Esophagus (tissue), 2 donors: ENCODE results near the gene PDE8B. TPM values are rescaled to one million over a fixed set of nuclear protein-coding genes. Genes with fewer than 3 reads are reported as not detected.

Experiments
- H3K27ac ChIP-seq, 2 donors: one replicate each; pipeline ENCODE4 v1.5.1; 2013; ENCODE audit warnings: low read depth in 2 of 2, mild to moderate bottlenecking in 2 of 2, inconsistent platforms in 1 of 2, low read length in 1 of 2, moderate library complexity in 1 of 2
- H3K27me3 ChIP-seq, 2 donors: one replicate each; pipeline ENCODE4 v1.6.1; 2013; ENCODE audit warnings: low read length in 2 of 2, control low read depth in 1 of 2, mild to moderate bottlenecking in 1 of 2; ENCODE audit not compliant: insufficient read depth in 2 of 2, control insufficient read depth in 1 of 2
- H3K36me3 ChIP-seq, 2 donors: one replicate each; pipeline ENCODE4 v1.6.1; 2013; ENCODE audit warnings: low read length in 1 of 2; ENCODE audit not compliant: control insufficient read depth in 2 of 2, insufficient read depth in 2 of 2
- H3K4me1 ChIP-seq, 2 donors: one replicate each; pipeline ENCODE4 v1.6.1; 2013; ENCODE audit warnings: low read length in 1 of 2; ENCODE audit not compliant: control insufficient read depth in 2 of 2, insufficient read depth in 2 of 2
- H3K4me3 ChIP-seq, 2 donors: one replicate each; pipeline ENCODE4 v1.5.1; 2013; ENCODE audit warnings: low read length in 2 of 2, mild to moderate bottlenecking in 2 of 2, low read depth in 1 of 2, moderate library complexity in 1 of 2
- H3K9me3 ChIP-seq, 2 donors: one replicate each; pipeline ENCODE4 v1.6.1; 2013; ENCODE audit warnings: mild to moderate bottlenecking in 2 of 2, low read depth in 1 of 2, low read length in 1 of 2, moderate library complexity in 1 of 2; ENCODE audit not compliant: control insufficient read depth in 2 of 2, insufficient read depth in 1 of 2
- WGBS, 2 donors: extraction: QIAGEN DNeasy Blood & Tissue Kit; methylation state at CpG; one replicate each; pipeline ENCODE4 v1.1.7; 2013; 5-methylcytosine and 5-hydroxymethylcytosine counted together
- polyA plus RNA-seq, 2 donors: library from polyadenylated mRNA; stranded (reverse); fragments of 200-250 nt; gene quantifications; one replicate each; pipeline ENCODE4 v1.2.3, GENCODE V29; 2013
- donor health status: healthy with polysubstance abuse.
- donor health status: Bipolar disorder and iron deficiency.

Gene PDE8B
- polyA plus RNA-seq, 2 donors, result 0.31 to 0.66 TPM

DNA sequence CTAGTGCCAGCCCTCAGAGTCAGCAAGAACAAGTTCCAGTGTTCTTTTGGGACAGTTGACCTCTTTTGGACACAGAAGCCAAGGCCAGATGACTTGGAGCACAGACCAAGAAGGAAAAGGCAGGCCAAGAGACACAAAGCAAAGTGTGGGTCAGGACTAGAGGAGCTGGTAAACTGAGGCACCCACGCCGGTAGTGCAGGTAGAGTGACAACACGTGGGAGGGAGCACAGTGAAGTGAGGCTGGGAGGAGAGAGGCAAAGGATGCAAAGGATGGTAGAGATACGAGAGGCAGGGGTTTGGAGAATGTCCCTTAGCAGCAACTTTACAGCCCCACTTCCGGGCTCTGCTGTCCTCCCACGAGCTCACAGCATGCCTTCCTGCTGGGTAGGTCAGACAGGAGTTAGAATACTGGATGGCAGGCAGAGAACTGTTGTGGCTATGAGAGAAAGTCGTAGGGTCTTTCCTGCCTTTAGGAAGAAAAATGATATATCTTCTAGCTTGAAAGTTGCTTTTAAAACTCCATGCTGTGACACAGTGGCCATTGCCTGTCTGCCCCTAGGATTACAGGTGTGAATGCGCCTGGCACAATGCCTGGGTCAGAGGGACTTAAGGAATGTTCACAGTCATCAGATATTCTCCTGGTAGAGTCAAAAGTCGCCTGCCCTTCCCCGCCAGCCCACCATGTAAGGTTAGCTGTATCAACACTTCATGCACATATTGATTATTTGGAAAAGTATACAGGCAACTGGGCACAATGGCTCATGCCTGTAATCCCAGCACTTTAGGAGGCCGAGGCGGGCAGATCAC lies 97.9 kb downstream of the PDE8B start:
- H3K27ac ChIP-seq, result no peak overlapping the region
- no peaks in the 10 kb centered on the region for H3K9me3 ChIP-seq
- H3K4me1 ChIP-seq, result no peaks in the 10 kb centered on the region
- WGBS, 2 donors, result 80 to 84% methylated on average over 12 of the region's 12 CpGs
- no peak overlapping the region for H3K4me3 ChIP-seq
- H3K27me3 ChIP-seq, result no peaks in the 10 kb centered on the region
- H3K36me3 ChIP-seq, result no peaks in the 10 kb centered on the region

DNA sequence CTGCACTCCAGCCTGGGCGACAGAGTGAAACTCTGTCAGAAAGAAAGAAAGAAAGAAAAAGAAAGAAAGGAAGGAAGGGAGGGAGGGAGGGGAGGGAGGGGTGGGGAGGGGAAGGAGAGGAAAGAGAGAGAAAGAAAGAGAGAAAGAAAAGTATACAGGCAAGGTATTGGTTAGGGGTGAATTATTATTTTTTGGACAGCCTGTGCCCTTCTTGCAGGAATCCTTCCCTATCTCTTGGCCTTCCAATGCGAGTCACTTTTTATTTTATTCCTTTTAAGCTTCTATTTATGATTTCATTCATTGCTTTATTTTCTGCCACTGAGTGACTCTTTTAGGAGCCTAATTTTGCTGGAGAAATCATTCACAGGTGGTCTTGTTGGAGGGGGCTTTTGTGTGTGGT lies 98.7 kb downstream of the PDE8B start:
- 92 to 96% methylated on average over 2 of the region's 2 CpGs for WGBS, 2 donors
- Histone ChIP-seq H3K4me1 (no peaks in the 10 kb centered on the region), H3K4me3 (no peak overlapping the region), H3K9me3 (no peaks in the 10 kb centered on the region), H3K27ac (no peak overlapping the region), H3K36me3 (no peaks in the 10 kb centered on the region), H3K27me3 (no peaks in the 10 kb centered on the region)

DNA sequence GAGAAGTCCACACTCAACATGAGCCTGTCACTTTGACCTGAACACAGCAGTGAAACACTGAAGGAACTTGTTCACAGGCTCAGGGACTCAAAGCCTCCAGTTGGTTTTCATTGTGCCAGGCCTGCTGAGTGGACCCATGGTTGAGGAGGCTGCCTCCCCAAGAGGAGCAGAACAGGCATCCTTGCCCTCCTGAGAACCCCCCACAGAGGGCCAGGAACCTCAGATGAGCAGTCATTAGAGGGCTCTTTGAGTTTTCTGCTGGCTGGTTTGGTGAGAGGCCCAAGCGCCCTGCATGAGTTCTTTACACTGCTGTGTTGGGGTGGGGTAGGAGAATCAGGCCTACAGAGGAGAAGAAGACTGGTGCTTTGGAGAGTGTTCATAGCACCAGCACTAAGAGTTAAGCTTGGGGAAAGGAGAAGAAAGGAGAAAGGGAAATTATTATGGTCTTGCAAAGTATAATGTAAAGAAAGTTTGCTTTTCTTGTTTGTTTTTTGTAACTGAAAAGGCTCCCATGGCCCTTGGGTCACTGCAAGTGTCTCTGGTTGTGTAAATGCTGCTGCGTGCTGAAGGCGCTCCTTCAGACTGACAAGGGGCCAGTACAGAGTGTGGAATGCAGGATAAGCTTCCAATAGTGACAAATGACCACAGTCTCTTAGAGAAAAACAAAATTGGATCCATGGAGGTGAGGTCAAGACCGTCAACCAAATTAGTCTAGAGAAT lies 100.2 kb downstream of the PDE8B start:
- H3K27me3 ChIP-seq, result no peaks in the 10 kb centered on the region
- no peak overlapping the region for H3K27ac ChIP-seq
- WGBS, 2 donors, result 82 to 84% methylated on average over 4 of the region's 4 CpGs
- no peaks in the 10 kb centered on the region for H3K36me3 ChIP-seq
- H3K9me3 ChIP-seq, result no peaks in the 10 kb centered on the region
- H3K4me1 ChIP-seq, result no peaks in the 10 kb centered on the region
- no peak overlapping the region for H3K4me3 ChIP-seq

DNA sequence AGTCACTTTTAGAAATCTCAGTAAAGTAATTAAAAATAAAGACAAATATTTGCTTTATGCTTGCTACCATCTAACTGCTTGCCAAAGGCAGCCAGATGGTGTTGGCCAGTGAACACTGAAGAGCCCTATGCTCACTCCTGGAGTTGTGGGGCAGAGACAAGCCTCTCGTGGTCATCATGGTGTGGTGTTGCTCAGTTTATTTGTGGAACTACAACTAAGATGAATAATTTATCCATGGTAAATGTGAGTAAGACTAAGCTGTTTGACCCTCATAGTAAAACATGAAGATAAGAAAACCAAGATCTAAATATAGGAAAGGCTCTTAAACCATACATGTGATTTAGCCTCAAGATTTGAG lies 100.7 kb downstream of the PDE8B start:
- Histone ChIP-seq H3K9me3 (no peaks in the 10 kb centered on the region), H3K36me3 (no peaks in the 10 kb centered on the region), H3K4me3 (no peak overlapping the region), H3K4me1 (no peaks in the 10 kb centered on the region), H3K27me3 (no peaks in the 10 kb centered on the region), H3K27ac (no peak overlapping the region)
- 73 to 89% methylated on average over 1 of the region's 1 CpG for WGBS, 2 donors

DNA sequence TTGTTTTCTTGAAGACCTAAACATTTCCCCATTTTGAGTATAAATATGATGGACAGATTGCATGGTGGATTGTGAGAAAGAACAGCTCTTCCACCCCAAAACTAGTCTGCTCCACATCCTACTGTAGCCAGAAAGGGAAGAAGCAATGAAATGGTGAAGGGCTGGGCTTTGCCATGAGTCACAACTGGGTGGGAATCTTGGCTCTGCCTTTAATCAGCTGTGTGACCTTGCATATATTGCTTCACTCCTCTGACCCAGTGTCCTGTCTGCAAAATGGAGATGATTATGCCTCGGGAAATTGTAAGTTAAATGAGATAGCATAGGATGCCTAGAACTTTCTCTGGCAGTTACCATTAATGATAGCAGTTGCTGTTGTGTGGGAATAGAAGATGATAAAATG lies 101.9 kb downstream of the PDE8B start:
- H3K4me1 ChIP-seq, result no peaks in the 10 kb centered on the region
- no peak overlapping the region for H3K4me3 ChIP-seq
- H3K9me3 ChIP-seq, result no peaks in the 10 kb centered on the region
- no peak overlapping the region for H3K27ac ChIP-seq
- H3K27me3 ChIP-seq, result no peaks in the 10 kb centered on the region
- WGBS, 2 donors, result 63 to 88% methylated on average over 1 of the region's 1 CpG
- H3K36me3 ChIP-seq, result no peaks in the 10 kb centered on the region

DNA sequence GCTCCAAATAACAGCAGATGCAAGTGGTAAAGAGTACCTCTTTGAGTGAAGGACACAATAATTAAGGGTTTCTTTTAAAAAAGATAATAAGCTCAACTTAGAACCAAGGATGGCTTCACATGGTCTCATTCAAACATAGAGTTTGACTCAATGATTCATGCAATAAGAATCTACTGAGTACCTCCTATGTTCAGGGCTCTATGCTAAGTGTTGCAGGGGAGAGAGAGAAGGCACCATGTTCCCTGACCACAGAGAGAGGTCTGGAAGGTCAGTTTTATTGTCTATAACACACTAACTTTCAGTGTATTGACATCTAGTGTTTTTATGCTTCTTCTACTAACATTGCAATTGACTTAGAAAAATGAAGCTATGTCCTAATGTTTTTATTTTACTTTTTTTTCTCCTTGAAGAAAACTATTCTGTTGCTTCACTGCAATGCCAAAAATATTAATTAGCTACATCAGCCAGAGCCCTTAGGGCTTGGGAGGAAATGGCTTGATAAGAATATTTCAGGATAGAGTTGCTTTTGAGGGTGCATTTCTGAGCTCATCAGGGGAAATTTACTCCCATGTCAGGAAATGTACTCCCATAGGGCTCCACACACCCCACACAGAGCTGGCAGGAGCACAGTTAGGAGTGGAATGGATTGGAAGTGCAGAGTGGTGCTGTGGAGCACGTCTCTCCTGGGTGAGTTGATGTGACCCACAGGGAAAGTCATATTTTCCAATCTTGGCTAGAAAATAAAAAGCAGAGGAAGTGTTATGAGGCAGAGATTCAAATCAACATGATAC lies 106.6 kb downstream of the PDE8B start:
- WGBS, 2 donors, result 58 to 62% methylated on average over 1 of the region's 1 CpG
- Histone ChIP-seq H3K4me1 (no peaks in the 10 kb centered on the region), H3K36me3 (no peaks in the 10 kb centered on the region), H3K4me3 (no peak overlapping the region), H3K27ac (no peak overlapping the region), H3K27me3 (no peaks in the 10 kb centered on the region), H3K9me3 (no peaks in the 10 kb centered on the region)

DNA sequence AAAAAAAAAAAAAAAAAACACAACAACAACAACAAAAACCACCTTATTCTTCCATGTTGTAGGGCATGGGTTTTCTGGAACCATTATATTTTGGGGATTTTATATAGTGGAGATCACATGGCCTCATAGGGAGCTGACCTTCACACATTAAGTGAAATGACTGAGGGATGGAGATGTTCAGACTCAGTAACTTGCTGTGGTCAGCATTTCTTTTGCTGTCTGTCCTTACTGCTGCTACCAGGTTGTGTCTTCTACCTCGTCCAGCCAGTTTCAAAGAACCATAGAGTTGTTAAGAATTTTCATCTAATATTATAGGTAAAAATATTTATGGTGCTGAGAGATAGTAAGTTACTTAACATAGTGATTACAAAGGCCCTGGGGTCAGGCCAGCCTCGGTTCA lies 107.6 kb downstream of the PDE8B start:
- no peak overlapping the region for H3K27ac ChIP-seq
- H3K4me3 ChIP-seq, result no peak overlapping the region
- H3K9me3 ChIP-seq, result no peaks in the 10 kb centered on the region
- H3K4me1 ChIP-seq, result no peaks in the 10 kb centered on the region
- no peaks in the 10 kb centered on the region for H3K27me3 ChIP-seq
- no peaks in the 10 kb centered on the region for H3K36me3 ChIP-seq
- 75 to 81% methylated on average over 2 of the region's 2 CpGs for WGBS, 2 donors

DNA sequence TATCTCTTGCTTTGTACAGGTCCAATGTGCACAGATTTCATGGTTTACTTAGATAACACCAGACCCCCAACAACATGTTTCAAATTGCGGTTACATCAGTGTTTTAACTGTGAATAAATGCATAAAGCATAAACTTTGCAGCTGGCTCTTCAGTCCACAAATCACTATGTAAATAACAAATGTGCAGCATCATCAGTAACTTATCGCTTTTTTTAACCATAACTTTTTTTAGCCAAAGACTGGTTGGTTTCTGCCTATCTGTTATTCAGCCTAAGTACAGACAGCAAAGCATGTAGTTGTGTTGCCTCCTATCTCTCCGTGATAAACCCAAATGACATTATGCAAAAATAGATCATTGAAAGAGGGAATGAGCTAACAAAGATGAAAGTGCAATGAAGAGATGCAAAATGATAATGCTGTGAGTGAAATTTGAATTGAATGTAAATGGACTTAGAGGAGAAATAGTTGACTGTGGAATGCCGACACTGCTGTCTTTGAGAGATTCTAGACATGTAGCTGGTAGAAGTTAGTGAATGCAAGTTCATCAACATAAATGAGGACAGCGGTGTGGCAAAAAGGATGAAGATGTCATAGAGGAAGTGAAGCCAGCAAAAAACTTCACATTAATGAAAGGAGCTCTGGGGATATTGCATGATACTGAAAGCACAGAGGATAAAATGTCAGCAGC lies 108.8 kb downstream of the PDE8B start:
- Histone ChIP-seq H3K27me3 (no peaks in the 10 kb centered on the region), H3K27ac (no peak overlapping the region), H3K36me3 (no peaks in the 10 kb centered on the region), H3K4me1 (no peaks in the 10 kb centered on the region), H3K4me3 (no peak overlapping the region), H3K9me3 (no peaks in the 10 kb centered on the region)
- 81% methylated on average over 5 of the region's 5 CpGs for WGBS, 2 donors

DNA sequence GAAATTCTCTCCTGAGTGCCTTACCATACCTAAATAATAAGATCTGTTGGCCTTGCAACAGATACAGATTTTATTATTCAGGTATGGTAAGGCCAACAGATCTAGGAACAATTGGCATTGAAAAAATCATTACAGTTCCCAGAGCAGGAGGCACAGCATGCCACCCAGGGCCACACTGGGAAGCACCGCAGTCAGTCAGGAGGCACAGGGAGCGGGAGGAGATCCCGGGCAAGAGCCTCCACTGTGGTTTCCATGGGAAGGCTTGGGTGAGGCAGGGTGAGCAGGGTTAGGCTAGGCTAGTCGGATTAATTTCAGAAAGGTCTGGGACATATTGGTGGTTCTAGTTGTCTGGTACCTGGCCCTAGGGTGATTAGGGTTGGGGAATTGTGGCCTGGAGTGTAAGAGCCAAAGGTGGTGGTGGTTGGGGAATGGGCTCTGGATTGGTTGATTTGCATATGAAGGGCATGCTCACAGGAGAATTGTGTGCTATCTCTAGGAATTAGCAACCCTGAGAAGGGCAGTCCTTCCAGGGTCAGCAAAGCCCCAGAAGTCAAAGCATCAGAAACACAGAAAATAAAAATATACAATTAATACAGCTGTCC lies 111.4 kb downstream of the PDE8B start:
- no peaks in the 10 kb centered on the region for H3K4me1 ChIP-seq
- 90 to 91% methylated on average over 4 of the region's 4 CpGs for whole genome bisulfite sequencing, 2 donors

More for the DNA sequence above, 111.4 kb downstream of the PDE8B start:
- H3K36me3 ChIP-seq, result no peaks in the 10 kb centered on the region
- no peaks in the 10 kb centered on the region for H3K9me3 ChIP-seq
- no peak overlapping the region for H3K27ac ChIP-seq
- H3K4me3 ChIP-seq, result no peak overlapping the region
- peaks cover 0 to 2% of the 10 kb centered on the region in 2 donors for H3K27me3 ChIP-seq
